SK-N-SH (cell line): ENCODE measurements around the gene ZNF217. TPM values are rescaled to one million over a fixed set of nuclear protein-coding genes. Genes with fewer than 3 reads are reported as not detected.
"Not testable (repeated sequence)": the region's sequence is repeated elsewhere in the genome, so short reads cannot be mapped to it uniquely, and the experiment has no call there.

Experiments used
- CTCF ChIA-PET: fragments of 300-600, 350-600 bp; formaldehyde crosslinking; extraction: SDS; loops from one replicate; lab custom pipeline; 2021; lab: Yijun Ruan, JAX
- POLR2A ChIA-PET: fragments of 350-600 bp; sonication (Branson Sonifier 250); formaldehyde crosslinking; extraction: SDS; loops from one replicate; lab custom pipeline; 2020; ENCODE audit warnings: antibody characterized with exemption, inconsistent platforms; lab: Yijun Ruan, JAX
- DNase-seq: peaks from one replicate; pipeline ENCODE4 v3.0.0; 2012
- H2AFZ ChIP-seq: fragments of 200-600 bp; sonication (generic); 2 replicates; pipeline ENCODE4 v1.8.1; 2016; ENCODE audit warnings: antibody characterized with exemption, mild to moderate bottlenecking, low read depth
- H3F3A ChIP-seq: fragments of 200-600 bp; sonication (generic); replicated peaks from 2 replicates; pipeline ENCODE3; 2016; ENCODE audit warnings: antibody characterized with exemption, mild to moderate bottlenecking; ENCODE audit not compliant: insufficient read depth
- H3K27ac ChIP-seq, 2 experiments: fragments of 200-500 bp in 1 of 2; fragments of 200-600 bp in 1 of 2; sonication (Bioruptor generic) in 1 of 2; sonication (generic), shearing (Covaris generic) in 1 of 2; 2 replicates each; pipeline versions ENCODE4 v1.5.1 to v1.6.1; 2014 to 2016; ENCODE audit warnings: low read depth in 2 of 2, inconsistent platforms in 1 of 2, low read length in 1 of 2, mild to moderate bottlenecking in 1 of 2, mixed read lengths in 1 of 2
- H3K27me3 ChIP-seq: fragments of 200-600 bp; sonication (generic), shearing (Covaris generic); 2 replicates; pipeline ENCODE4 v1.6.1; 2016; ENCODE audit warnings: mixed run types; ENCODE audit not compliant: insufficient read depth
- H3K36me3 ChIP-seq, 2 experiments: fragments of 200-500 bp in 1 of 2; fragments of 200-600 bp in 1 of 2; sonication (Bioruptor generic) in 1 of 2; sonication (generic) in 1 of 2; replicated peaks in 1 of 2; 2 replicates each; pipeline versions ENCODE3 to v1.5.1; 2014 to 2016; ENCODE audit warnings: low read length in 1 of 2, mild to moderate bottlenecking in 1 of 2; ENCODE audit not compliant: insufficient read depth in 2 of 2, control insufficient read depth in 1 of 2
- H3K4me1 ChIP-seq, 2 experiments: fragments of 200-500 bp in 1 of 2; fragments of 200-600 bp in 1 of 2; sonication (Bioruptor generic) in 1 of 2; sonication (generic), shearing (Covaris generic) in 1 of 2; 2 replicates each; pipeline versions ENCODE4 v1.5.1 to v1.6.1; 2014 to 2016; ENCODE audit warnings: low read depth in 1 of 2, low read length in 1 of 2, mixed run types in 1 of 2; ENCODE audit not compliant: insufficient read depth in 2 of 2, control insufficient read depth in 1 of 2
- H3K4me2 ChIP-seq: fragments of 200-600 bp; sonication (generic), shearing (Covaris generic); 2 replicates; pipeline ENCODE4 v1.6.1; 2017; ENCODE audit warnings: mixed run types
- H3K4me3 ChIP-seq, 2 experiments: fragments of 200-500 bp in 1 of 2; fragments of 200-600 bp in 1 of 2; sonication (Bioruptor generic) in 1 of 2; sonication (generic), shearing (Covaris generic) in 1 of 2; 2 replicates each; pipeline versions ENCODE4 v1.5.1 to v1.8.1; 2014 to 2016; ENCODE audit warnings: low read depth in 2 of 2, inconsistent platforms in 1 of 2, low read length in 1 of 2, mild to moderate bottlenecking in 1 of 2, mixed read lengths in 1 of 2, moderate library complexity in 1 of 2
- H3K79me2 ChIP-seq: fragments of 200-600 bp; sonication (generic); 2 replicates; pipeline ENCODE4 v1.8.1; 2017; ENCODE audit warnings: mild to moderate bottlenecking; ENCODE audit not compliant: insufficient read depth
- H3K9ac ChIP-seq: fragments of 200-600 bp; sonication (generic); 2 replicates; pipeline ENCODE4 v1.6.1; 2017; ENCODE audit warnings: mixed run types
- H3K9me2 ChIP-seq: fragments of 200-600 bp; sonication (generic); 2 replicates; pipeline ENCODE4 v1.6.1; 2017; ENCODE audit warnings: mixed run types
- H3K9me3 ChIP-seq: fragments of 200-600 bp; sonication (generic); 2 replicates; pipeline ENCODE4 v1.6.1; 2017; ENCODE audit warnings: mixed run types, mild to moderate bottlenecking, moderate library complexity
- H4K20me1 ChIP-seq: fragments of 200-600 bp; sonication (generic); 2 replicates; pipeline ENCODE4 v1.6.1; 2017; ENCODE audit warnings: mild to moderate bottlenecking, mixed run types; ENCODE audit not compliant: insufficient read depth
- CHD2 ChIP-seq: fragments of 150-350 bp; IDR thresholded peaks from 2 replicates; pipeline ENCODE4 v1.6.1; 2018; ENCODE audit warnings: low read length; ENCODE audit not compliant: partially characterized antibody
- CTCF ChIP-seq: fragments of 200-600 bp; sonication (generic); IDR thresholded peaks from 2 replicates; pipeline ENCODE4 v1.6.1; 2017; ENCODE audit warnings: antibody characterized with exemption, mild to moderate bottlenecking, moderate library complexity
- ELF1 ChIP-seq: IDR thresholded peaks from 2 replicates; pipeline ENCODE4 v1.4.0; 2012
- EZH2phosphoT487 ChIP-seq: fragments of 200-600 bp; sonication (generic); IDR thresholded peaks from 2 replicates; pipeline ENCODE4 v1.6.1; 2017; ENCODE audit warnings: low read depth, mixed run types, mild to moderate bottlenecking, antibody characterized with exemption, moderate library complexity, borderline replicate concordance
- FOXJ3 ChIP-seq: sonication (generic); formaldehyde crosslinking; IDR thresholded peaks from 2 replicates; pipeline ENCODE4 v1.5.1; 2020; ENCODE audit warnings: mild to moderate bottlenecking, missing genetic modification reagents
- MEF2A ChIP-seq: IDR thresholded peaks from 2 replicates; pipeline ENCODE4 v1.4.0; 2012; ENCODE audit warnings: low read depth, borderline replicate concordance
- NRF1 ChIP-seq: IDR thresholded peaks from 2 replicates; pipeline ENCODE4 v1.6.1; 2012; ENCODE audit warnings: low read depth, mild to moderate bottlenecking, low read length
- RAD21 ChIP-seq: IDR thresholded peaks from 2 replicates; pipeline ENCODE4 v1.6.1; 2012; ENCODE audit warnings: mild to moderate bottlenecking, low read length
- RFX5 ChIP-seq: IDR thresholded peaks from 2 replicates; pipeline ENCODE4 v1.6.1; 2012; ENCODE audit warnings: mild to moderate bottlenecking, improper control_type of control experiment, low read length
- TEAD4 ChIP-seq: IDR thresholded peaks from 2 replicates; pipeline ENCODE4 v1.4.0; 2012; ENCODE audit warnings: mild to moderate bottlenecking, borderline replicate concordance; ENCODE audit not compliant: insufficient read depth
- YY1 ChIP-seq: IDR thresholded peaks from 2 replicates; pipeline ENCODE4 v1.4.0; 2012; ENCODE audit warnings: low read depth, mild to moderate bottlenecking
- ZBTB33 ChIP-seq: IDR thresholded peaks from 2 replicates; pipeline ENCODE4 v1.4.0; 2012; ENCODE audit warnings: low read depth, borderline replicate concordance
- WGBS: methylation state at CpG from one replicate; pipeline ENCODE4 v1.1.6; 2017; ENCODE audit warnings: low lambda C conversion rate; 5-methylcytosine and 5-hydroxymethylcytosine counted together
- polyA plus RNA-seq, 3 experiments: library from polyadenylated mRNA; depleted of rRNA; stranded (reverse); fragments of >200 nt; gene quantifications; 2 replicates each; pipeline ENCODE4 v1.2.3, GENCODE V29; 2012
- TF ChIP-seq, protein P1 (sequence below): IDR thresholded peaks from 2 replicates; pipeline ENCODE4 v1.4.0; 2012; ENCODE audit warnings: low read depth

The ZNF217 gene
- polyA plus RNA-seq, 1 of the 3 experiments (the other 2 are of a cell fraction) = 6.9 TPM

DNA sequence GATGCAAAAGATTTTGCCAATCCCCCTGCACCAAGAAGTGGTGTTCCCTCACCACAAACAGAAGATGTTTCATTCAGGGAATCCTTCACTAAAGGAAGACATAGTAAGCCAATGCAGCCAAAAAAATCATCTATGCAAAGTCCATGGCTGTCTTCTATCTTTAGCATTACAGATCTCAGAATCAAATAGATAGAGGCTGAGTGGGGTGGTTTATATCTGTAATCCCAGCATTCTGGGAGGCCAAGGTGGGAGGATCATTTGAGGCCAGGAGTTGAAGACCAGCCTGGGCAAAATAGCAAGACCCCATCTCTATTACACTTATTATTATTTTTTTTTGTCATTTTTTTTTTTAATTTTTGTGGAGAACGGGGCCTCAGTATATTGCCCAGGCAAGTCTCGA is 32.9 kb upstream of the ZNF217 start (continued):
- TF ChIP-seq CTCF (no peak), RAD21 (no peak), ZBTB33 (no peak)

DNA sequence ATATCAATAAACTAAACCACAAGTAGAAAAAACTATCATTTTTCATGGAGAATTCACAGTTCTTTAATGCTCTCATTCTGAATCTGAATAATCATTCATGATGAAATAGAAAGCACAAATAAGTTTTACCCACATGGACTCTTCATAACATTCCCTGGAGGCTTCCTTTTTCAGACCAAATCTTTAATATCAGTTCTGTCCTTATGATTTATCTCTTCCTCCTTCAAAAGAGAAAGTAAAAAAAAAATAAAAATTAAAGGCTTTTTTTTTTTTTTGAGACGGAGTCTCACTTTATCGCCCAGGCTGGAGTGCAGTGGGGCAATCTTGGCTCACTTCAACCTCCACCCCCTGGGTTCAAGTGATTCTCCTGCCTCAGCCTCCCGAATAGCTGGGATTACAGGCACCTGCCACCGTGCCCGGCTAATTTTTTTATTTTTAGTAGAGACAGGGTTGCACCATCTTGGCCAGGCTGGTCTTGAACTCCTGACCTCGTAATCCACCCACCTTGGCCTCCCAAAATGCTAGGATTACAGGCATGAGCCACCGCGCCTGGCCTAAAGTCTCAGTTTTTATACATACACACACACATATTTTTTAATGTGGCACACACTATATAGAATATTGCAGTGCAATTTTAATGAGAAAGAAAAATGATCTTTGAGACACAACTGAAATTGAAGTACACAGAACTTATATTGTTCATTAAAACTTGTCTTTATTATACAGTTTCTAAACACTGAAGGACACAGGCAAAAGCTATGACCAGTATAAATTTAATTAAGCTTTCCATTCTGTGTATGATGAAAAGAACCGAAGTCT is 31.9 kb upstream of the ZNF217 start:
- POLR2A ChIA-PET = no interaction called here
- H3K4me3 ChIP-seq = no peak overlapping the region
- WGBS = 97% methylated on average over 9 of the region's 9 CpGs
- TF ChIP-seq, protein P1, sequence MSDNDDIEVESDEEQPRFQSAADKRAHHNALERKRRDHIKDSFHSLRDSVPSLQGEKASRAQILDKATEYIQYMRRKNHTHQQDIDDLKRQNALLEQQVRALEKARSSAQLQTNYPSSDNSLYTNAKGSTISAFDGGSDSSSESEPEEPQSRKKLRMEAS = no peak
- no peak for TF ChIP-seq MEF2A
- TF ChIP-seq EZH2phosphoT487 = no peak
- TF ChIP-seq RFX5 = no peak
- no peak for TF ChIP-seq CTCF
- TF ChIP-seq NRF1 = no peak
- TF ChIP-seq TEAD4 = no peak
- no peak for TF ChIP-seq FOXJ3 (CRISPR knock-in tag)
- TF ChIP-seq ELF1 = no peak
- no peak for TF ChIP-seq YY1
- no peak for TF ChIP-seq CHD2
- no peaks in the 10 kb centered on the region for H4K20me1 ChIP-seq
- H3K36me3 ChIP-seq = no peaks in the 10 kb centered on the region
- H3K79me2 ChIP-seq = no peaks in the 10 kb centered on the region
- no peak overlapping the region for H3K4me2 ChIP-seq
- no peaks in the 10 kb centered on the region for H3K9me3 ChIP-seq
- no peak for DNase-seq
- no peak overlapping the region for H3K9ac ChIP-seq
- no peaks in the 10 kb centered on the region for H3K9me2 ChIP-seq
- H2AFZ ChIP-seq = no peak overlapping the region; the same call in 1 of the 2 replicates
- peaks cover 19 to 32% of the 10 kb centered on the region in 2 experiments for H3K4me1 ChIP-seq
- CTCF ChIA-PET = interaction anchor here (1.5 kb wide), 1 partner anchor 290 kb away, joined by 3 read pairs; no protein-coding TSS in a partner anchor
- peaks cover 31% of the 10 kb centered on the region for H3F3A ChIP-seq
- H3K27ac ChIP-seq = no peak overlapping the region
- H3K27me3 ChIP-seq = no peaks in the 10 kb centered on the region

DNA sequence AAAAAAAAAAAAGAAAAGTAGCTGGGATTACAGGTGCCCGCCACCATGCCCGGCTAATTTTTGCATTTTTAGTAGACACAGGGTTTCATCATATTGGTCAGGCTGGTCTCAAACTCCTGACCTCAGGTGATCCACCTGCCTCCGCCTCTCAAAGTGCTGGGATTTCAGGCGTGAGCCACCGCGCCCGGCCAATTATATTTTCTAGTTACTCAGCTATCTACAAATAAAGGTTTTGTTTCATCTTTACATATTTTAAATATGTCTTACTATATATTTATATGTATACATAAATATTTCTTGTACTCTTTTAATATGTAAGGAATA is 31.2 kb upstream of the ZNF217 start:
- H2AFZ ChIP-seq, H4K20me1 ChIP-seq, DNase-seq, H3K9ac ChIP-seq, POLR2A ChIA-PET, H3K9me2 ChIP-seq, H3K4me2 ChIP-seq, H3K27me3 ChIP-seq, H3K9me3 ChIP-seq, H3K4me3 ChIP-seq, H3K36me3 ChIP-seq, H3K27ac ChIP-seq, H3K79me2 ChIP-seq: not testable (repeated sequence)
- 70% methylated on average over 7 of the region's 7 CpGs for WGBS
- H3K4me1 ChIP-seq = peaks cover 19 to 32% of the 10 kb centered on the region in 2 experiments
- peaks cover 32% of the 10 kb centered on the region for H3F3A ChIP-seq
- CTCF ChIA-PET = interaction anchor here (1.5 kb wide), 1 partner anchor 290 kb away, joined by 3 read pairs; no protein-coding TSS in a partner anchor
